ENCODE data around the gene ACOX2. TPM values are rescaled to one million over a fixed set of nuclear protein-coding genes. Genes with fewer than 3 reads are reported as not detected.
A peak's percentile ranks its signal among the peaks of the same experiment; 100 is the strongest.

ACOX2 gene
- total and polyA plus RNA-seq, 2 donors (not counting 3 experiments of a cell fraction or from before 2014, with no cell fraction given), result 1.5 to 10.5 TPM

DNA sequence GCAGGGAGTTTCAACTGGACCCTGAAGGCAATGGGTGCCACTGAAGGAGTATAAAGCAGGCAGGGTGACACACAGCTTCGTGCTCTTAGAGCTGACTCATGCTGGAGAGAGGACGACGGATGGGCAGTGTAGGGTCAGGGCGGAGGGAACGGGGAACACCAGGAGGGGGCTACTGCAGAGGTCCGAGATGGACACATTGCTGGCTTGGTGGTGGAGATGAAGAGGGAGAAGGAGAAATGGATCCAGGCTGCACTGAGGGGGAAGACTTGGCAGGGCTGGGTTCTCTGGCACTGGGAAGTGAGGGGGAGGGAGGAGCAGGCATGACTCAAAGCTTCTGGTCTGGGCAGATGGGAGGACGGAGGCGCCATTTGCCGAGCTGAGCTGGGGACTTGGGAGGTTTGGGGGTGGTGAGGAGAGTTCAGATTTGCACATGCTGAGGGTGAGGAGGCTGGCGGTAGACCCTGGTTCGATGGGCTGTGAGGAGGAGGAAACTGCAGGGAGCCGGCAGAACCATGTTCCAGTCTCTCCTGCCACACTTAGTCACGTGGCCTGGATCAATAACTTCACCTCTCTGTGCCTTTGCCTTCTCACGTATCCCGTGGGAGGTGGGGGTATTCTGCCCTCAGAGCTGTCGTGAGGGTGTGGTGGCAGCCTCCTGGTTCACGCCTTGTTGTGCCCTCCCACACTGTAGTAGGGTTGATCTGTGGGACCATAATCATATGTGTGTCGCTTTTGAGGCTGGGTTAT is 49.7 kb downstream of the ACOX2 start:
- intact Hi-C loops (cut with micrococcal nuclease) (no loop called here), dilution Hi-C loops (cut with MboI; ENCODE audit: extremely low pct_ligation_motif_present, low sequenced_read_pairs) (no loop called here)
- POLR2A ChIA-PET, result no interaction called here
- H3K4me3 ChIP-seq (replicated peaks in 1 of 3; ENCODE audit: insufficient read depth in 1 of 3, low read depth in 1 of 3, low read length in 3 of 3), result no peak overlapping the region
- H2AFZ ChIP-seq (ENCODE audit: low read depth, low read length), result peak overlapping the region; percentile 98
- peak; percentile 33 for FAIRE-seq
- peaks cover 6% of the 10 kb centered on the region for H3K4me1 ChIP-seq (ENCODE audit: control insufficient read depth, extremely low read depth, insufficient read depth, low read length)
- no peak overlapping the region for H3K9ac ChIP-seq (replicated peaks; ENCODE audit: extremely low read depth, insufficient read depth, low read length)
- no peaks in the 10 kb centered on the region for H3K36me3 ChIP-seq (ENCODE audit: control insufficient read depth in 2 of 2, extremely low read depth in 1 of 2, insufficient read depth in 2 of 2, low read length in 2 of 2)
- peaks cover 5 to 10% of the 10 kb centered on the region in 2 experiments for H3K27me3 ChIP-seq (ENCODE audit: control insufficient read depth in 2 of 2, insufficient read depth in 2 of 2, low read length in 2 of 2)
- TF ChIP-seq, protein P1, sequence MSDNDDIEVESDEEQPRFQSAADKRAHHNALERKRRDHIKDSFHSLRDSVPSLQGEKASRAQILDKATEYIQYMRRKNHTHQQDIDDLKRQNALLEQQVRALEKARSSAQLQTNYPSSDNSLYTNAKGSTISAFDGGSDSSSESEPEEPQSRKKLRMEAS (IDR thresholded peaks at IDR 0.05; ENCODE audit: insufficient read depth, insufficient read length), result no peak
- TF ChIP-seq MYC (IDR thresholded peaks at IDR 0.05; ENCODE audit: low read depth, low read length) (no peak), POLR2AphosphoS5 (IDR thresholded peaks at IDR 0.05; ENCODE audit: insufficient read depth, low read depth, low read length) (no peak), GATA2 (IDR thresholded peaks at IDR 0.05; ENCODE audit: insufficient read depth, insufficient read length, low read depth, low read length) (no peak), FOS (IDR thresholded peaks at IDR 0.05; ENCODE audit: borderline replicate concordance, insufficient read depth, low read length) (no peak), EZH2 (IDR thresholded peaks at IDR 0.05; ENCODE audit: borderline replicate concordance, low read depth, low read length, severe bottlenecking) (no peak), POLR2A (IDR thresholded peaks at IDR 0.05; ENCODE audit: low read depth, low read length) (no peak), JUN (IDR thresholded peaks at IDR 0.05; ENCODE audit: borderline replicate concordance, insufficient read depth, insufficient read length, low read depth) (no peak)
- no TSS peak for BruUV-seq (replicated peaks)
- H3K9me1 ChIP-seq (replicated peaks; ENCODE audit: control insufficient read depth, extremely low read depth, insufficient read depth, low read length), result no peaks in the 10 kb centered on the region
- no peak overlapping the region for H3K4me2 ChIP-seq (ENCODE audit: insufficient read depth, low read length)
- H3K27ac ChIP-seq (ENCODE audit: insufficient read depth, low read depth, low read length), result no peak overlapping the region
- peaks cover under 1% of the 10 kb centered on the region for H3K79me2 ChIP-seq (ENCODE audit: control insufficient read depth, insufficient read depth, low read length)
- H3K9me3 ChIP-seq (replicated peaks; ENCODE audit: control insufficient read depth, insufficient read depth, low read length), result no peaks in the 10 kb centered on the region
- H4K20me1 ChIP-seq (replicated peaks; ENCODE audit: control insufficient read depth, extremely low read depth, insufficient read depth, low read length), result no peaks in the 10 kb centered on the region
- DNase-seq (ENCODE audit: low read depth, low spot score), result no peak
- CTCF ChIA-PET, result interaction anchor here (2.4 kb wide), 1 partner anchor 23 kb away, joined by 14 read pairs; no protein-coding TSS in a partner anchor
